HCT116 (cell line): Measurements from ENCODE around the gene FATE1. TPM values are rescaled to one million over a fixed set of nuclear protein-coding genes. Genes with fewer than 3 reads are reported as not detected.

Source experiments
- ATAC-seq: fragments of 200-7000 bp; cut with Tn5 transposase; 2 replicates; pipeline ENCODE4 v1.9.1; 2020; ENCODE audit warnings: mild to moderate bottlenecking, moderate library complexity
- BruUV-seq: library from RNA; stranded (reverse); fragments of 400-500 nt; replicated peaks from 2 replicates; lab custom pipeline; 2021; lab: Mats Ljungman, UMichigan
- CTCF ChIA-PET: fragments of 300-600 bp; sonication (Branson Sonifier 250); formaldehyde crosslinking; loops from one replicate; lab custom pipeline; 2021; ENCODE audit warnings: antibody characterized with exemption; lab: Charles Lee
- POLR2A ChIA-PET: fragments of 300-600, 350-600 bp; sonication (Branson Sonifier 250); formaldehyde crosslinking; loops from one replicate; lab custom pipeline; 2021; ENCODE audit warnings: antibody characterized with exemption; lab: Charles Lee
- RAD21 ChIA-PET, 2 experiments: fragments of 300-600 bp; sonication (Branson Sonifier 250); formaldehyde crosslinking; loops; one replicate each; lab custom pipeline; 2023; ENCODE audit warnings: low total read pairs in 2 of 2; ENCODE audit not compliant: uncharacterized antibody in 2 of 2, unreplicated experiment in 2 of 2, low non-redundant PET in 1 of 2; lab: Charles Lee
- DNase-seq: peaks from one replicate; pipeline ENCODE4 v3.0.0-alpha.2; 2010; ENCODE audit warnings: low read depth, low spot score
- H2AFZ ChIP-seq: fragments of 200-600 bp; shearing (Covaris generic), sonication (generic); 2 replicates; pipeline ENCODE4 v1.6.1; 2017; ENCODE audit warnings: low read depth, mixed run types, mixed read lengths, antibody characterized with exemption, low read length; ENCODE audit not compliant: poor library complexity, severe bottlenecking
- H3K27ac ChIP-seq: 2 replicates; pipeline ENCODE4 v1.5.1; 2012; ENCODE audit warnings: low read depth, low read length
- H3K27me3 ChIP-seq: fragments of 200-600 bp; sonication (generic); 2 replicates; pipeline ENCODE4 v1.6.1; 2016; ENCODE audit warnings: mixed run types, low read length, mixed read lengths; ENCODE audit not compliant: insufficient read depth
- H3K36me3 ChIP-seq, 2 experiments: fragments of 200-500 bp in 1 of 2; fragments of 200-600 bp in 1 of 2; sonication (Bioruptor generic) in 1 of 2; sonication (generic) in 1 of 2; 2 replicates each; pipeline versions ENCODE4 v1.5.1 to v1.6.1; 2014 to 2016; ENCODE audit warnings: low read length in 2 of 2, inconsistent platforms in 1 of 2, mixed read lengths in 1 of 2, mixed run types in 1 of 2; ENCODE audit not compliant: insufficient read depth in 2 of 2, control insufficient read depth in 1 of 2
- H3K4me1 ChIP-seq, 2 experiments: fragments of 200-600 bp in 1 of 2; sonication (generic) in 1 of 2; 2 replicates each; pipeline versions ENCODE4 v1.5.1 to v1.6.1; 2012 to 2017; ENCODE audit warnings: low read length in 2 of 2, inconsistent platforms in 1 of 2, mild to moderate bottlenecking in 1 of 2, mixed read lengths in 1 of 2, mixed run types in 1 of 2, moderate library complexity in 1 of 2; ENCODE audit not compliant: insufficient read depth in 2 of 2, control insufficient read depth in 1 of 2
- H3K4me2 ChIP-seq: fragments of 200-600 bp; sonication (generic); 2 replicates; pipeline ENCODE4 v1.6.1; 2017; ENCODE audit warnings: mixed run types, low read length, mixed read lengths
- H3K4me3 ChIP-seq, 2 experiments: fragments of 200-600 bp in 1 of 2; sonication (generic) in 1 of 2; replicated peaks in 1 of 2; 2 replicates each; pipeline ENCODE4 v1.5.1; 2011 to 2016; ENCODE audit warnings: low read length in 2 of 2, control low read depth in 1 of 2, low read depth in 1 of 2, mild to moderate bottlenecking in 1 of 2, mixed read lengths in 1 of 2, mixed run types in 1 of 2
- H3K79me2 ChIP-seq: fragments of 200-600 bp; sonication (generic); 2 replicates; pipeline ENCODE4 v1.6.1; 2017; ENCODE audit warnings: mild to moderate bottlenecking, mixed run types, low read length, moderate library complexity, mixed read lengths; ENCODE audit not compliant: insufficient read depth
- H3K9ac ChIP-seq: fragments of 200-600 bp; sonication (generic); 2 replicates; pipeline ENCODE4 v1.6.1; 2016; ENCODE audit warnings: low read length, mixed read lengths
- H3K9me2 ChIP-seq: fragments of 200-600 bp; sonication (generic), shearing (Covaris generic); 2 replicates; pipeline ENCODE4 v1.6.1; 2017; ENCODE audit warnings: mixed run types, mild to moderate bottlenecking, moderate library complexity; ENCODE audit not compliant: insufficient read depth
- H3K9me3 ChIP-seq, 2 experiments: fragments of 200-500 bp in 1 of 2; fragments of 200-600 bp in 1 of 2; sonication (Bioruptor generic) in 1 of 2; sonication (generic) in 1 of 2; 2 replicates each; pipeline ENCODE4 v1.6.1; 2014 to 2017; ENCODE audit warnings: low read length in 2 of 2, mixed read lengths in 2 of 2, inconsistent platforms in 1 of 2, low read depth in 1 of 2, mild to moderate bottlenecking in 1 of 2, mixed run types in 1 of 2, moderate library complexity in 1 of 2; ENCODE audit not compliant: control insufficient read depth in 1 of 2, insufficient read depth in 1 of 2
- H4K20me1 ChIP-seq: fragments of 200-600 bp; sonication (generic), shearing (Covaris generic); 2 replicates; pipeline ENCODE4 v1.6.1; 2017; ENCODE audit warnings: mixed run types, mild to moderate bottlenecking, moderate library complexity; ENCODE audit not compliant: insufficient read depth
- CEBPB ChIP-seq: IDR thresholded peaks from 2 replicates; pipeline ENCODE4 v1.6.1; 2012; ENCODE audit warnings: low read depth
- EGR1 ChIP-seq: IDR thresholded peaks from 2 replicates; pipeline ENCODE4 v1.6.1; 2012; ENCODE audit warnings: low read depth
- ELF1 ChIP-seq: IDR thresholded peaks from 2 replicates; pipeline ENCODE4 v1.6.1; 2012; ENCODE audit warnings: low read depth, borderline replicate concordance
- EZH2 ChIP-seq: fragments of 200-600 bp; sonication (generic); IDR thresholded peaks from 2 replicates; pipeline ENCODE4 v1.6.1; 2017; ENCODE audit warnings: antibody characterized with exemption, mixed run types
- EZH2phosphoT487 ChIP-seq: fragments of 200-600 bp; IDR thresholded peaks from 2 replicates; pipeline ENCODE4 v1.6.1; 2018; ENCODE audit warnings: antibody characterized with exemption, borderline replicate concordance
- FOSL1 ChIP-seq: IDR thresholded peaks from 2 replicates; pipeline ENCODE4 v1.6.1; 2012; ENCODE audit warnings: low read depth
- JUND ChIP-seq: IDR thresholded peaks from 2 replicates; pipeline ENCODE4 v1.6.1; 2012
- POLR2A ChIP-seq: IDR thresholded peaks from 2 replicates; pipeline ENCODE4 v1.7.0; 2011; ENCODE audit warnings: borderline replicate concordance; ENCODE audit not compliant: insufficient read depth, insufficient read length; ENCODE audit errors: extremely low read depth
- POLR2AphosphoS5 ChIP-seq: IDR thresholded peaks from 2 replicates; pipeline ENCODE4 v1.6.1; 2011; ENCODE audit warnings: mild to moderate bottlenecking, low read depth, low read length, moderate library complexity
- RAD21 ChIP-seq: IDR thresholded peaks from 2 replicates; pipeline ENCODE4 v1.6.1; 2012; ENCODE audit warnings: low read depth, mild to moderate bottlenecking
- REST ChIP-seq: IDR thresholded peaks from 2 replicates; pipeline ENCODE4 v1.6.1; 2012; ENCODE audit warnings: low read depth
- SIN3A ChIP-seq: IDR thresholded peaks from 2 replicates; pipeline ENCODE4 v1.6.1; 2012; ENCODE audit warnings: low read depth
- SRF ChIP-seq: IDR thresholded peaks from 2 replicates; pipeline ENCODE4 v1.6.1; 2012; ENCODE audit warnings: low read depth
- TCF7L2 ChIP-seq: IDR thresholded peaks from 2 replicates; pipeline ENCODE4 v1.7.0; 2011; ENCODE audit warnings: borderline replicate concordance, inconsistent platforms; ENCODE audit not compliant: insufficient read depth, insufficient read length; ENCODE audit errors: extremely low read depth
- ZBTB33 ChIP-seq: IDR thresholded peaks from 2 replicates; pipeline ENCODE4 v1.6.1; 2011; ENCODE audit warnings: mild to moderate bottlenecking, low read length, moderate library complexity; ENCODE audit not compliant: insufficient replicate concordance; ENCODE audit errors: extremely low read depth
- ZNF274 ChIP-seq: fragments of 200-500 bp; sonication (Bioruptor generic); IDR thresholded peaks from 2 replicates; pipeline ENCODE4 v1.6.1; 2014; ENCODE audit warnings: mild to moderate bottlenecking, low read depth, low read length, inconsistent platforms
- intact Hi-C: fragments of 100-400 bp; cut with micrococcal nuclease; formaldehyde crosslinking; loops from 2 replicates; pipeline ENCODE4 v1.10.0; 2022
- total RNA-seq: library from RNA; stranded (reverse); gene quantifications from one replicate; pipeline ENCODE4 v1.2.1, GENCODE V29; 2021; ENCODE audit not compliant: unreplicated experiment
- TF ChIP-seq, protein P1 (sequence below), 3 experiments: fragments of 200-600 bp in 1 of 3; sonication (generic) in 1 of 3; IDR thresholded peaks in 2 of 3; conservative IDR thresholded peaks in 1 of 3; 2 replicates each; pipeline ENCODE4 v1.5.1; 2012 to 2017; ENCODE audit warnings: low read depth in 2 of 3, low read length in 2 of 3, antibody characterized with exemption in 1 of 3, borderline replicate concordance in 1 of 3, control low read depth in 1 of 3, mild to moderate bottlenecking in 1 of 3, mixed read lengths in 1 of 3, mixed run types in 1 of 3, moderate library complexity in 1 of 3; ENCODE audit not compliant: insufficient read depth in 1 of 3
- TF ChIP-seq, protein P2 (sequence below): IDR thresholded peaks from 2 replicates; pipeline ENCODE4 v1.6.1; 2012

Gene FATE1
- total RNA-seq, 1 experiment from 2014 or later, result not detected

- no peaks in the 10 kb centered on the region for H3K36me3 ChIP-seq
- H3K4me1 ChIP-seq, result no peaks in the 10 kb centered on the region
- DNase-seq (no peak), ATAC-seq (no peak)
- no peak within 1 kb of the TSS for H2AFZ ChIP-seq
- intact Hi-C loops, result no loop called here
- no peak within 1 kb of the TSS for H3K9ac ChIP-seq
- no peaks in the 10 kb centered on the region for H3K9me2 ChIP-seq
- POLR2A ChIA-PET, result no interaction called here
- H3K4me3 ChIP-seq, result no peak within 1 kb of the TSS
- H4K20me1 ChIP-seq, result no peaks in the 10 kb centered on the region
- RAD21 ChIA-PET, result no interaction called here
- no peak within 1 kb of the TSS for H3K4me2 ChIP-seq
- 0 out of 2 replicates have a peak, but pooled peaks cover 14% of the 10 kb centered on the region for H3K27me3 ChIP-seq
- no TSS peak for BruUV-seq
- CTCF ChIA-PET, result no interaction called here
- no peak for TF ChIP-seq POLR2AphosphoS5
- no peak for TF ChIP-seq TCF7L2
- no peak for TF ChIP-seq FOSL1
- no peak for TF ChIP-seq EGR1
- no peak for TF ChIP-seq ZNF274
- no peak for TF ChIP-seq RAD21
- TF ChIP-seq EZH2phosphoT487, result no peak
- TF ChIP-seq ZBTB33, result no peak
- TF ChIP-seq JUND, result no peak
- no peak for TF ChIP-seq ELF1
- TF ChIP-seq POLR2A, result no peak
- TF ChIP-seq, protein P1, sequence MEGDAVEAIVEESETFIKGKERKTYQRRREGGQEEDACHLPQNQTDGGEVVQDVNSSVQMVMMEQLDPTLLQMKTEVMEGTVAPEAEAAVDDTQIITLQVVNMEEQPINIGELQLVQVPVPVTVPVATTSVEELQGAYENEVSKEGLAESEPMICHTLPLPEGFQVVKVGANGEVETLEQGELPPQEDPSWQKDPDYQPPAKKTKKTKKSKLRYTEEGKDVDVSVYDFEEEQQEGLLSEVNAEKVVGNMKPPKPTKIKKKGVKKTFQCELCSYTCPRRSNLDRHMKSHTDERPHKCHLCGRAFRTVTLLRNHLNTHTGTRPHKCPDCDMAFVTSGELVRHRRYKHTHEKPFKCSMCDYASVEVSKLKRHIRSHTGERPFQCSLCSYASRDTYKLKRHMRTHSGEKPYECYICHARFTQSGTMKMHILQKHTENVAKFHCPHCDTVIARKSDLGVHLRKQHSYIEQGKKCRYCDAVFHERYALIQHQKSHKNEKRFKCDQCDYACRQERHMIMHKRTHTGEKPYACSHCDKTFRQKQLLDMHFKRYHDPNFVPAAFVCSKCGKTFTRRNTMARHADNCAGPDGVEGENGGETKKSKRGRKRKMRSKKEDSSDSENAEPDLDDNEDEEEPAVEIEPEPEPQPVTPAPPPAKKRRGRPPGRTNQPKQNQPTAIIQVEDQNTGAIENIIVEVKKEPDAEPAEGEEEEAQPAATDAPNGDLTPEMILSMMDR (IDR thresholded peaks at IDR 0.05 in 2 of 3, conservative IDR thresholded peaks at IDR 0.05 in 1 of 3; ENCODE audit: borderline replicate concordance in 1 of 3, insufficient read depth in 1 of 3, low read depth in 2 of 3, low read length in 2 of 3), result no peak
- TF ChIP-seq EZH2, result no peak
- no peak for TF ChIP-seq SIN3A
- TF ChIP-seq CEBPB, result no peak
- no peak for TF ChIP-seq REST
- TF ChIP-seq, protein P2, sequence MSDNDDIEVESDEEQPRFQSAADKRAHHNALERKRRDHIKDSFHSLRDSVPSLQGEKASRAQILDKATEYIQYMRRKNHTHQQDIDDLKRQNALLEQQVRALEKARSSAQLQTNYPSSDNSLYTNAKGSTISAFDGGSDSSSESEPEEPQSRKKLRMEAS, result no peak
- no peak for TF ChIP-seq SRF
- H3K9me3 ChIP-seq, result no peaks in the 10 kb centered on the region
- H3K79me2 ChIP-seq, result no peaks in the 10 kb centered on the region
- H3K27ac ChIP-seq, result no peak within 1 kb of the TSS
These were observed 18.6 kb downstream of the FATE1 start, which contains the start of gene CNGA2 for GRCh38 chrX:151734446-151734845. TSS of gene CNGA2 (plus strand) at chrX:151734746. CDS start at chrX:151738484, 3,738 bp downstream.
